Stimulated activated CD8-positive, alpha-beta memory T cell treated with anti-CD3 and anti-CD28 coated beads, Interleukin-12 subunit alpha, Interleukin-12 subunit beta, amount 100 ng/mL, for 4 hours (primary cell): Measurements from ENCODE around the gene MTMR4.
"Not testable (repeated sequence)": the region's sequence is repeated elsewhere in the genome, so short reads cannot be mapped to it uniquely, and the experiment has no call there.

Source experiments
- DNase-seq: peaks from one replicate; pipeline ENCODE4 v3.0.0-alpha.2; 2020; ENCODE audit warnings: low read depth

MTMR4 gene

DNA sequence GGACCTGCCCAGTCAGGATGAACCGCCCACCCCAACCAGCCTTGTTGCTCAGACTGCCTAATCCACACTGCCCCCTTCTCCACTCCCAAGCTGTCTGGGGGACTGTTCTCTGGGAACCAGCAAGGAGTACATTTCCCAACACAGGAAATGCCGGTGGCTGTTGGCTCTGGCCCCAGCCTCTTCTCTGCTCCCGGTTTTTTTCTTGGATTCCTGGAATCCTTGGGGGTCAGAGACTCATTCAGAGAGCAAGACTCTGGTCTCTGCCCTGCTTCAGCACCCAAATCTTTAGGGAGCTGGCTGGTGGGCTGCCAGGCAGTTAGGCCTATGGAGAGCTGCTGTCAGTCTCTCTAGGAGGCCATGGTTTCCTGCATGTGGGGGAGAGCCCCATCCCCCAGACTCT is 10.8 kb upstream of the MTMR4 start:
- no peak for DNase-seq

DNA sequence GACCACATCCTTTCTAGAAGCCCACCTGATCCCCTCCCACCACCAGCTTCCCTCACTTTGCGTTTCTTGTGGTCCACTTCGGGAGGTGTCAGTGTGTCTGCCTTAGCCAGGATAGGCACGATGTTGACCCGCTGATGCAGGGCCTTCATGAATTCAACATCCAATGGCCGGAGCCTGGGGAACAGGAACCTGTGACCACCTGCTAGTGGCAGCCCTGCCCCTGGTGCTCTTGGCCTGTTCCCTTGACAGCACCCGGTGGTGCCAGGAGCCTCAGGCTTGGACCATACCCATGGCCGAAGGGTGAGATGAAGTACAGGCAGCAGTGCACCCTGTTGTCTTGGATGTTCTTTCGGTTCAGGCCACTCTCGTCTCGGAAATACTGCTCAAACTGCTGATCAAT is 7.2 kb upstream of the MTMR4 start:
- no peak for DNase-seq

- DNase-seq = no peak
These were observed 6.5 kb upstream of the MTMR4 start for GRCh38 chr17:58520843-58521430.

- peak; percentile 98 for DNase-seq
These were observed 3.6 kb upstream of the MTMR4 start for GRCh38 chr17:58517928-58518609.

GRCh38 chr17:58517378-58517927 is 3.0 kb upstream of the MTMR4 start:
- DNase-seq = no peak

DNA sequence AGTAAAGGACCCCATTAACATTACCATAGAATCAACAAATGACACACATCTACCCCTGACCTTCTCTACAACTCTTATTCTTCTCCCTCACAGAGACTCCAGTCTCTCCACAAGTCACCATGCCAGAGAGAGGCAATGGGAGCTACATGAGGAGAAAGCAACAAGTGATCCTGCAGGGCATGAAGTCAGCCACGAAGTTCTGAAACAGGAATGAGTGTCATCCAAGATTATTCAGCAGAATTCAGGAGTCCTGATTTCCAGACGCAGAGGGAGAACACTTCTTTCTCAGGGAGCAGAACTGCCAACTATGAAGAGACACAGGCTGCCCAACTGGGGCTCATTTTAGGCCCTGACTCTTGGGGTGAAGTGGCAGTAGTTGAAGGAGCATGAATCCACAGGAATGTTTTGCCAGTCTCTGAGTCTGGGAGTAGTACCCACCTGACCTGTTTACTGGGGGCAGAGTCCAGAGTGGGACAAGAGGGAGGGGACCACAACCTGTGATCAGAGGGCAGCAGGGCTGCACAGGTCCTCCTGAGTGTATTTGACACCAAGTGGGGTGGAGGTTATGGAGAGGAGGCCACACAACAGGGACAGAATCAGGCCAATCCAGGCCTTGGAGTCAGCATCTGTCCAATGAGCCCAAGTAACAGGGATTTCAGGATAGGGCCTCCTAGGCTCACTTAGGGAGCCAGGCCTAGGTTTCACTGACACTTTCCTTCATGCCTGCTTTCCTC is 2.4 kb upstream of the MTMR4 start:
- DNase-seq = no peak

GRCh38 chr17:58515286-58515685 is 848 bp upstream of the MTMR4 start:
- no peak for DNase-seq

- DNase-seq = no peak
These were observed 326 bp upstream of the MTMR4 start for GRCh38 chr17:58514770-58515157.

DNA sequence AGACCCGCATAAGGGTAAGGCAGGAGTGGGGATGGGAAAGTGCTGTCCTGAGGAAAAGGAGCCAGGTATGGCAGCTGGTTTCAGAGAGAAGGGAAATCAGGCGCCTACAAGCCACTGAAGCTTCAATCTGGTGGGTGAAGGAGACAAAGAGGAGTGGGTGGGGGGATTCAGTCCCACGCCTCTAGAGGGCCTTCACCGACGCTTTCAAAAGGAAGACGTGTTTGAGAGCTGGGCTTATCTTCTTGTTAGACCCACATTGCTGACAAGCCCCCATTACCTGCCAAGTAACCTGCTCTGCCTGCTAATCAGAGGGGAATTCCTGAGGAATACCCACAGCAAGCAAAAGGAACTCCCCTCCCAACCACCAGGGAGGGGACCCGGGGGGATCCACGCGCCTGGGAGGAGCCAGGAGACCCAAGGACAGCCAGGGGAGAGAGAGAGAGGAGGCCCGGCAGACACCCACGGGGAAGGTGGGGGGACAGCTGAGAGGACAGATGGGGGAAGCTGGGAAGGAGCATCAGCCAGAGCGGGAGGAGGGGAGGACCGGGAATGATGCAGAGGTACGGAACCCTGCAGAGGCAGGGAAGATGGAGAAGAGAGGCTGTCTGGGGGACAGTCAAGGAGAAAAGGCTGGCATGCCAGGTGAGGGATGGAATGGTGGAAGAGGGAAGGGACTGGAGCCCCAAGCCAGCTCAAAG is 1.0 kb downstream of the MTMR4 start:
- DNase-seq = no peak

DNA sequence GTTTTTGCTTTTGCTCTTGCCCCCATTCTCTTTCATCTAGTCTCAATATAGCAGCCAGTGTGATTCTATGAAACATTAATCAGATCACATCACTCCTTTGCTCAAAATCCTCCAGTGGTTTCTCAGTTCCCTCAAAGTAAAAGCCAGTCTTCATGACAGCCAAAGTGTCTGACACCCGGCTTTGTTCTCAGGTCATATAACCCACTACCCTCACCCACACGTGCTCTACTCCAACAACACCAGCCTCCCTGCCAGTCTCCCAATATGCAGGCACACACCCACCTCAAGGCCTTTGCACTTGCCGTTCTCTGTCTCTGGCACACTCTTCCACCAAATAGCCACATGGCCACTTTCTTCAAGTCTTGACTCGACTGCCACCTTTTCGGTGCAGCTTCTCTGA is 4.4 kb downstream of the MTMR4 start:
- no peak for DNase-seq

DNA sequence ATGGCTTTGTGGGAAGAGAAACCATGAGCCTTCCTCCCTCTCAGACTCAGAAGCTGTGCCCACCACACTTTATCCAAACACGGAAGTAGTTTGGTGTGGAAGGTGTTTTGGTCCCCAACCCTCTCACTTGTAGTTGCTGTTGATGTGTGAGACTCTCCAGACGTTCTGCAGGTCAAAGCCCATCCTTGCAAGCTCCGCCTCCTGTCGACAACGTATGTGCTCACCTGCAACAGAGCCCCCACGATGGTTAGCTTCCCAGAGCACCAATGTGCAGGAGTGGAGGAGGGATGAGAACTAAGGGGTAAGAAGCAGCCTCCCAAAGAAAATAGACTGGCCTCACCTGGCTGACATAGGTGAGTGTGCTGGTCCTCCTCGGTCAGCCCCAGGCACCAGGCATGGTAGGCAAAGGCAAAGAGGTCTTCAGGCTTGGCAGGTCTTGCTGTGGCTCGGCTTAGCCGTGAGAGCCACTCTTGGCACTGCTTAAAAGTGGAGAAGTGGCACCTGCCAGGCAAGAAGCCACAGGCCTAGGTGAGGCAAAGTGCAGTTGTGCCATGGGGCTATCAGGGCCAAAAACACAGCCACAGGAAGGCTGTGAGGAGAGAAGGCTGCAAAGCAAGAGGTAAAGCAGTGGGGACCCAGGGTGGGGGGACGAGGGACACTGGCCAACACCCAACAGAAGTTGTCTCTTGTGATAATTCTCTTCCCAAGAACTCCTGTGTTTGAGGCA is 5.9 kb downstream of the MTMR4 start:
- no peak for DNase-seq

- no peak for DNase-seq
These were observed 7.3 kb downstream of the MTMR4 start for GRCh38 chr17:58507123-58507634.

GRCh38 chr17:58506354-58507080 is 7.9 kb downstream of the MTMR4 start:
- DNase-seq = no peak

- DNase-seq = no peak
These were observed 9.5 kb downstream of the MTMR4 start for GRCh38 chr17:58504826-58505351.

DNA sequence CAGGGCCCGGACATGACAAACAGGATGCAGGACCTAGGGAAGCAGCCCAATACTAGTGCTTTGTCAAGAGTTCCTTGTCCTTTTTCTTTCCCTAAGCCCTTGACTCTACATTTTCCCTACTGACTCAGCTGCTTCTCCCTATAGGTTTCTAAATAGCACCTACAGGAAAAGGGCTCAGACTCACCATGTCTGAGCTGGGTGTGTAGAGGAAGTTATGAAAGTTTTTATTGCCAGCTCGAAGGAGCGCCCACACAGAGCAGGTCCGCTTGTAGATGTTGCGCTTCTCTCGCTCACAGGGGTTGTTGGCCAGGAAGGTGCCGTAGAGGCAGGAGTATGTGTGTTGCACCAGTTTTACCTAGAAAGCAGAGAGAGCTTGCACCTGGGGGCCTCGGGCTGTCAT is 10.6 kb downstream of the MTMR4 start:
- no peak for DNase-seq

GRCh38 chr17:58503134-58503533 is 11.3 kb downstream of the MTMR4 start:
- not testable (repeated sequence) for DNase-seq

GRCh38 chr17:58501451-58501850 is 13.0 kb downstream of the MTMR4 start:
- DNase-seq = no peak

- no peak for DNase-seq
These were observed 16.1 kb downstream of the MTMR4 start for GRCh38 chr17:58498177-58498828.

- no peak for DNase-seq
These were observed 20.9 kb downstream of the MTMR4 start for GRCh38 chr17:58493506-58493905.
